Tibial nerve (tissue), 4 donors: ENCODE data around the gene SLC4A8.

Source experiments
- CTCF ChIP-seq, 5 experiments: fragments of 200-600 bp in 3 of 5; fragments of 450-650 bp in 2 of 5; sonication (generic) in 3 of 5; IDR thresholded peaks; one replicate each; pipeline ENCODE4 v1.5.1; 2016 to 2019; ENCODE audit warnings: antibody characterized with exemption in 5 of 5, mild to moderate bottlenecking in 3 of 5, moderate library complexity in 2 of 5
- EP300 ChIP-seq, 2 donors: sonication (generic); formaldehyde crosslinking; IDR thresholded peaks; one replicate each; pipeline ENCODE4 v1.6.1; 2017; ENCODE audit warnings: antibody characterized with exemption in 2 of 2, mild to moderate bottlenecking in 1 of 2
- POLR2A ChIP-seq, 2 donors: fragments of 450-650 bp; IDR thresholded peaks; one replicate each; pipeline ENCODE4 v1.6.1; 2017; ENCODE audit warnings: antibody characterized with exemption in 2 of 2, mild to moderate bottlenecking in 2 of 2, moderate library complexity in 2 of 2

- TF ChIP-seq CTCF (IDR thresholded peaks at IDR 0.05) (no peak), POLR2A (IDR thresholded peaks at IDR 0.05) (no peak), EP300 (IDR thresholded peaks at IDR 0.05) (no peak)
These were observed 43.2 kb upstream of the SLC4A8 start for GRCh38 chr12:51381226-51382079.
